DMS 273 (cell line): ENCODE results near the gene MAGI3.
"Not testable (repeated sequence)": the region's sequence is repeated elsewhere in the genome, so short reads cannot be mapped to it uniquely, and the experiment has no call there.

Experiments used
- DNase-seq: peaks from one replicate; lab custom pipeline; 2025; ENCODE audit not compliant: unreplicated experiment; lab: John Stamatoyannopoulos, UW

MAGI3 gene

DNA sequence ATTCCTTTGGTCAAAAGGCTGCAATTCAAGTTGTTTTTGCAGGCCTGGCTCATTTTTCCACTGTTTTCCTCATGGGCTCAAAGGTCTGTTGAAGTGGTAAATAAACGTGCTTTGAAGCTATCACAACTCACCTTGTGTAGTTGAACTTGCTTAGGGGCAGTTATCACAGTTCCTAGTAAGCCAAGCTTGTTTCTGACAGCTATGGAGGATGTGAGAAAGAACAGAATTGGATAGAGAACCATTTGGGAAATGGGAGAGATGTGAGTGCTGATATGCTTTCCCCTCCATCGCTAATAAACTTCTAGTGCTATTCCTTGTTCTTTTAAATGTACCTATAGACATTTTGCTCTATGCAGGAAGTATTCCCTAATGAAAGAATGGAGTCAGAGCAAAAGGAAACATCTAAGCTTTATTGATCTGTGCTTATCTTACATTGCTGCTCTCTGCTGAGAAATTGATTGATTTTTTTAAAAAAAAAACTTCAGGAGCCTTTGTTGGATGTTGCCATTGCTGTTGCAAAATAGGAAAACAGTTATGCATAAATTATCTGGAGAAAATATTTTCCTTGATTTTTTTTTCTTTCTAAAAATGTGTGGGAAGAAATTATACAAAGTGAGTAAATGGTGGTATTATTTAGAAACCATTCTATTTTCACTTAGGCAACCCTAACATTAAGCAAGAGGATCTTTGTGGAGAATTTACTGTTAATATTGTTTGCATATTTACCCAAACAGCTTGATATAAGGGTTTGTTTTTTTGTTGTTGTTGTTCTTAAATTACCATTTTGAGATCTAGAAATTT is 118.2 kb downstream of the MAGI3 start:
- DNase-seq: no peak

- DNase-seq: not testable (repeated sequence)
Observed at GRCh38 chr1:113509766-113510165, 119.5 kb downstream of the MAGI3 start.

- no peak for DNase-seq
Observed at GRCh38 chr1:113511269-113511668, 121.0 kb downstream of the MAGI3 start.

DNA sequence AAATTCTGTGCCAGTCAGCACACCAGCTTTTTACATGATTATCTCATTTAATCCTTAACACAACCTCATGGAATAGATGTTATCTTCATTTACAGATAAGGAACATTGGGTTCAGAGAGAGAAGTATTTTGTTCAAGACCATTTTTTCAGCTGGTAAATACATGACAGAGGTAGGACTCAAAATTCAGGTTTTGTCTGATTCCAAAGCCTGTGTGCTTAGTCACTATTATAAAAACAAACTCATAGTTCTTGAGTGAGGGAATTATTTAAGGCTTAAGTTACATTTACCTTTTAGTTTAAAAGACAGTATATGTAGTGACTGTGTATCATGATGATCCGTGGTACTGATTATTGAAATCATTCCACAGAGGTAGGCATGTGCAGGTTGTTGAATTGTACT is 125.2 kb downstream of the MAGI3 start:
- DNase-seq: no peak

DNA sequence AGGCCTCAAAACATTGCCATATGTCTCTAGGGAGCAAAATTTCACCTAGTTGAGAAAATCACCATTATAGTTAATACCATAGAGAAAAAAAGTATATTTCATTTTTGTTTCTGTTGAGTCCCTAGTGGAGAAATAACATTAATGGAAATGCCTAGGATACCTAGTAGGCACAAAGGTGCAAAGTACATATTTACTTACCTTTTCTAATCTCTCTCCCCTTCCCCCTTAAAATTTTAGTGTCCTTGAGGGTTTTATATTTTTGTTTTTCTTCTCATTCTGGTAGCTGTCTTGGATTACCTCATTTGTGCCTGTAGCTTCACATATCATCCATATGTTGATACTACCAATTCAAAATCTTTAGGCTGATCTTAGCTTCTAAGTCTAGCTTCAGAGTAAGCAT is 127.0 kb downstream of the MAGI3 start:
- DNase-seq: no peak

GRCh38 chr1:113517983-113518382 is 127.7 kb downstream of the MAGI3 start:
- no peak for DNase-seq

GRCh38 chr1:113519556-113519955 is 129.2 kb downstream of the MAGI3 start:
- no peak for DNase-seq

GRCh38 chr1:113530021-113530420 is 139.7 kb downstream of the MAGI3 start:
- no peak for DNase-seq

GRCh38 chr1:113531321-113531720 is 141.0 kb downstream of the MAGI3 start:
- no peak for DNase-seq

DNA sequence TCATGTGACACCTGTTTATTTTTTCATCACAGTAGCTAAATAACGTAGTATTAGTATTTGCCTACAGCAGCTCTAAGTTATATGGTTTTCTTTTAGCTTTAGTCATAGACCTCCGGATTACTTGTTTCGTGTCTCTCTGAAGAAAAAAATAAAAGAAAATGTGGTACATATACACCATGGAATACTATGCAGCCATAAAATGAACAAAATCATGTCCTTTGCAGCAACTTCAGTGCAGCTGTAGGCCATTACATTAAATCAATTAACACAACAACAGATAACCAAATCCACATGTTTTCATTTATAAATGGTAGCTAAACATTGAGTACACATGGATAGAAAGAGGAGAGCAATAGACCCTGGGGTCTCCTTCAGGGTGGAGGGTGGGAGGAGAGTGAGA is 142.7 kb downstream of the MAGI3 start:
- no peak for DNase-seq

DNA sequence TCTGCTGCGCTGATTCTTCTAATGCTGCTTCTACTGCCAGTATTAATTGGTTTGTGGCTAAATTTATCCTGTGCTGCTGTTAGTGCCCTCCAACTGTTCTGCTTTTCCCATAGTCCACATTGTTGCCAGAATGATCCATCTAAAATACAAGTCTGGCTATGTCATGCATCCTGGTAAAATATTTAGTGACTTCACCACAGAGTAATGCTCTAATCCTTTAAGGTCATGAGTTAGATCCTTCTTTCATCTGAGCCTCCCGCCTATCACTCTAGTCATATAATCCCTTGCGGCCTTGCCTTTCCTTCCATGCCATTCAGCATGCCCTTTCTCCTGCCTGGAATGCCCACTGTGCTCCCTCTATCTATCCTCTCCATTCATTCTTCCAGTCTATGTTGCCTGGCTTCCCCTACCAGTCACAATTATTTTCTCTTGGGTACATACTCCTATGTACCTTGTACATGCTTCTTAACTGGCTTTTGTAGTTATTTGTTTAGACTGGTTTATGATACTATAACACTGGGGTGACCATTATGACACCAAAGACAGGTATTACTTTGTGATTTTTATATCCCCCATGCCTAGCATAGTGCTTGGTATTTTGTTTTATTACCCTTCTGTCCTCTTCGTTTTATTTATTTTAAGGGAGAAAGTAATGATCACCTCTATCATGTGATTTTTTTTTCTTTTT is 144.0 kb downstream of the MAGI3 start:
- no peak for DNase-seq

DNA sequence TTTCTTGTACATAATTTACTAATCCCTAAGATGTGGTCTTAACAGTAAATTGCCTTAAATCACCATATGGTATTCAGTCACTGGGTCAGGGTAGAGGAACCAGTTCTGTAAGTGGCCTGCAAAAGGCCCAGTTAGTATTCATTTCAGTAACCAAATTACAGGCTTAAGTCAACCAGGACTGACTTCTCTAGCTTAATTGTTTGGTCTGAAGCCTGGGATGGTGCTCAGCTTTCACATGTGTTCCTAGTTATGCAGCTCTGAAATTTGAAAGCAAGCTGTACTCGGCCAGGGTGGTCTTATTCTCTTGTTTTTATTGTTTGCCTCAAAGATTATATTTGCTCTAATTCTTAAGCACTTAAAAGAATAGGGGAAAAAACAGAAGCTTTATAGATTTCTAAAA is 144.6 kb downstream of the MAGI3 start:
- no peak for DNase-seq

DNA sequence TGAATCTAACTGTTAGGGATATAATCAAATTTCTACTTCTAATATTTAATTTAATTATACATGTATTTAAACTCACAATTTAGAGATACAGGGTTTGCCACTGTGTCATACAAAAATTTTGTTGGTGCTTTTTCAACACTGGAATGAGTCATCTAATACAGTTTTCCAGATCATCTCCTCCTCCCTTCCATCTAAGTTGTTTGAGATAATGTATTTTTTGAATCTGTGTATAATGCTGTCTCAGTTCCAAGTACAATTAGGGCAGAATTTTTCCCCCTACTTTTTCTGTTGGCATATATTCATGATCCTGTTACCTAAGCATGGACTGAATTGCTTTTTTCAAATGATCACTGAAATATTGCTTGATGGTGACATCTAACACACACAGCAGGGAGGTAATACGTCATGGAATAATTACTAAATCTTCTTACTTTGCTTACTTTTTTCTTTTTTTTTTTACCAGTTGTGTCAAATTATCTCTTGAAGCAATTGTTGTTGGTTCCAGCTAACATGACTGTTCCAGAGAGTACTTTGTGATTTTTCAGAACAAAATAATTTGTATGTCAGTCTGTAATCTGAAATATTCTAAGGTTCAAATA is 146.0 kb downstream of the MAGI3 start:
- DNase-seq: no peak

DNA sequence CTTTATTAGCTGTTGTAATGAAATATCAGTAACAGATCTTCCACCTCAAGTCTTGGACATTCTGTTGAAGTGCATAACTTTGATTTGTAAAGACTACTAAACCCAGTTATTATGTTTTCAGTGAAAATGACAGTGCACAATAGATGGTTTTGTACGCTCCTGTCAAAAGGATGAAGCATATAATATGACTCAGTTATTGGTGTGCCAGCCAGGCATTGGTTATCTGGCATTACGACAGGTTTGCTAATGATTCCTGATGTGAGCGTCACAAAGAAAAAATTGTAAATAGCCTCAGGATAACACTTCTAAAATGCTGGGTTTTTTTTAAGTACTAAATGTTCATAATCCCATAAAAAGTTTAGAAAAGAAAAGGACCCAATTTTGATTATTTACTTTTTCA is 147.9 kb downstream of the MAGI3 start:
- no peak for DNase-seq

- no peak for DNase-seq
Observed at GRCh38 chr1:113540335-113540734, 150.0 kb downstream of the MAGI3 start.

DNA sequence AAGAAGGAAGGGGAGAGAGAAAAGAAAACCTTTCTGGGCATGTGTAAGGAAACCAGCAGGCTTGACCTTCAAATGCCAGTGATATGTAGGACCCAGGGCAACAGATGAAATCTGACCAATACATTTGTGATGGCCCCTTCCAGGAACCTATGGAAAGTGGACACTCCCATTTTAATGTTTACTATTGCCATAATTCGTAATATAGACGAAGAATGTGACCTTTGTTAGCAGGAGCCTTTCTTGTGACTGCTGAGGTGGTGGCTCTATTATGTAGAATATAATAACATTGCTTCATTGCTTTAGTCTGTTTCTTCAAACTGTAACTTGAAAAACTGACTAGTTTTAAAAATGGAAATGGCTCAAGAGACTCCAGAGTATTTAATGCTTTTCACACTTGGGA is 150.8 kb downstream of the MAGI3 start:
- no peak for DNase-seq

DNA sequence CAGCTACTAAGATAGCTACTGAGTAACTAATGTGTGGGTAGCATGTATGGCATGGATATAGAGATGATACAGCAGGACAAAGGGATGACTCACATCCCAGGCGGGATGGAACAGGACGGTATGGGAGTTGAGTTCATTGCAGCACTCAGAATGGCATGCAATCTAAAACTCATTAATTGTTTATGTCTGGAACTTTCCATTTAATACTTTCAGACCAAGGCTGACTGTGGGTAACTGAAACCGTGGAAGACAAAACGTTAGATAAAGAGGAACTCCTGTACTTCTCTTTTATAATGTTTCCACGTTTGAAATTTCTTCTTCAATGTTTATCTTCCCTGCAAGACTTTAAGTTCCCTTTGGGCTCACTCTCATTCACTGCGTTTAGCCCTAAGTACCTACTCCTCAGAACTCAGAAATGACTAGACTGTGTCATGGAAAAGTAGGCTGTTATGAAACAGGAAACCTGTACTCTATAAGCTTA is 151.9 kb downstream of the MAGI3 start:
- DNase-seq: no peak

- DNase-seq: no peak
Observed at GRCh38 chr1:113543110-113543509, 152.8 kb downstream of the MAGI3 start.

DNA sequence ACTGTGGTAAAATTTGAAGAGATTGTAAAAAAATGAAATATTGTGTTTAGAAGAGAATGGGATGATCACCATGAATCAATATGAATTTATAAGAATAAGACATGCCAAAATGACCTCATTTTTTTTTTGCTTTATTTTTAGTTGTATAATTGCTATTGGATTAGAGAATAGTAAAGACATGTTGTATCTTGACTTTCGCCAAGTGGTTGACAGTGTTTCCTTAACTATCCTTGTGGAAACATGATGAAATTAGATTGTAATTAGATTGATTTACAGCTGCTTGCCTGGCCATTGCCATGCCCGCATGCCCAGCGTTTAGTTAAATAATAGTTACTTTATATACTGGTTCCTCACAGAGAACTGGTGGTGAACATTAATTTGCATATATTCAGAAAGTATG is 154.9 kb downstream of the MAGI3 start:
- DNase-seq: no peak

DNA sequence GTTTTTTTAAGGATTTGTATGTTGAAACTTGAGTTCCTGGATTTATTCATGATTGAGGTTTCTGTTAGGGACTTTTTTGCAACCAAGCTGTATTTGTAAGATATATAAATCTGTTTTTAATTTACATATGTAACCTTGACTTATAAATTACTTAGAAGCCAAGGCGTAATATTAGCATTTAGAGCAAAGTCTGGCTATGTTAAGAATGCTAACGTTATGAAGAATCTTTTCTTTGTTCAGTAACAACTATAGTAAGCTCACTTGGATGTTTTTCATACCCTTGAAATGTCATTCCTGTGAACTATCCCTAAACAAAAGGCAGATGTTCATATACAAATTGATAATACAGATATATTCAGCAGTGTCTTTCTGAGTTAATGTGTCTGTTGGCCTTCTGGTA is 155.3 kb downstream of the MAGI3 start:
- DNase-seq: no peak

DNA sequence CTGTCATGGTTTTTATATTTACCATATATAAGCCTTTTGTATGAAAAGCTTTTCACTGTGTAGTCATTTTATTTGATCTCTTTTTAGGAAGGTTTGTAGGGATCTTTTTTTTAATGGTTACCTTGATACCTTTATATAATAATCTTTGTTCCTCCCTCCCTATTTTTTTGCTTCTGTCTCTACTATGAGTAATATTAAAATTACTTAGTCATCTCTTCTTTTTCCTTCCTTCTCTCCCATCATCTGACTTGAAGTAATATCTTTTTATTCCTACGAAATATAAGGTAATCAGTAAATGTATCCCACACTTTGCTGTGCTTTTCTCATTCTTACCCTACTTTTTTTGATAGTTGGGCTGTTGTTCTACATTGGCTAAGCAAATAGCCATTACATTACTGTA is 161.4 kb downstream of the MAGI3 start:
- DNase-seq: no peak

GRCh38 chr1:113552244-113552643 is 161.9 kb downstream of the MAGI3 start:
- no peak for DNase-seq
